ENCODE results near the gene OPCML. TPM values are rescaled to one million over a fixed set of nuclear protein-coding genes. Genes with fewer than 3 reads are reported as not detected.

Gene OPCML
- total RNA-seq, 1 donor from 2014 or later = not detected

DNA sequence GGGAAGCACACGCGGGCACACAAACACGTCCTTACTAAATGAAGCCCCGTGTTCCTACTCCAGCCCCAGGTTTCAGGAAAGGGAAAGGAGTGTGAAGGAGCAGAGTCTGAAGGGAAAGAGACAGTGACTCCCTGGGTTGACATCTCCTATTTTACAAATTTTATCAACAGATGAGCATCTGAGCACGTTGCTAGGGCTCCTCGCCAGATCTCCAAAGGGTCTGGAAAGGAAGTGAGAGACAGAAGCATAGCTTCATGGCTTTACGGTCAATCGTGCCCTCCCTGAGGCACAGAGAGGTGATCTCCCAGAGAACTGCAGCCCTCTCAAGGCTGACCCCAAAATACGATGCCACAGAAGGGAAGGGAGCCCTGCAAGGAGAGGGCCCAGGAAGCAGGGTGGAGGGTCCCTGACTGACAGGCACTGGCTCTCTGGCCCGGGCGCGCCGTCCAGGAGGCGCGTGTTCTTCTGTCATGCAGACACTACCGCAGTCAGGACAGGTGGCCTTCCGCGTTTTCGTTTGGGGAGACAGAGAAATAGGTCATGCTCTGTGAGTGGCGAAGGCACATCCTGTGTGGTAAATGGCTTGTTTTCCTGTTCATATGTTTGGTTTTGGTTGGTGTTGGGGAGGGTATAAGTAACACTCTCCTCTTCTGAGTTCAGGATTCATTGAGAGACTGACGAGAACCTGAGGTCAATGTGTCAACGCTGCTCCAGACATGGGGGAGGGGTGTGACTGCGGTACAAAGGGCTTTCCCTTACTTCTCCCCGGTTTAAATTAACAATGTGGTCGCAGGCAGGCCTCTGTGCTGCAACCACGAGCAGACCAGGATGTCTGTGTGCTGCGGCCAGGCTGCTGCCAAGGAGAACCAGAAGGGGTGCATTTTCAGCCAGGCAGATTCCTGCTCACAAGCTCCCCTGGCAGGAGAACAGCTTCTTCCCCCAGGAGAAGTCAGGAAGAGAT is 813.3 kb downstream of the OPCML start:
- no peak overlapping the region for H3K4me3 Mint-ChIP-seq
- CTCF ChIA-PET = no interaction called here
- no peaks in the 10 kb centered on the region for H3K36me3 Mint-ChIP-seq (ENCODE audit: low read depth)
- intact Hi-C loops (cut with micrococcal nuclease) = no loop called here
- H3K9me3 Mint-ChIP-seq = no peaks in the 10 kb centered on the region
- DNase-seq (no peak), ATAC-seq (ENCODE audit: low read depth) (no peak)
- no peaks in the 10 kb centered on the region for H3K27me3 Mint-ChIP-seq
- peaks cover 3% of the 10 kb centered on the region for H3K4me1 Mint-ChIP-seq
- TF ChIP-seq, protein P1, sequence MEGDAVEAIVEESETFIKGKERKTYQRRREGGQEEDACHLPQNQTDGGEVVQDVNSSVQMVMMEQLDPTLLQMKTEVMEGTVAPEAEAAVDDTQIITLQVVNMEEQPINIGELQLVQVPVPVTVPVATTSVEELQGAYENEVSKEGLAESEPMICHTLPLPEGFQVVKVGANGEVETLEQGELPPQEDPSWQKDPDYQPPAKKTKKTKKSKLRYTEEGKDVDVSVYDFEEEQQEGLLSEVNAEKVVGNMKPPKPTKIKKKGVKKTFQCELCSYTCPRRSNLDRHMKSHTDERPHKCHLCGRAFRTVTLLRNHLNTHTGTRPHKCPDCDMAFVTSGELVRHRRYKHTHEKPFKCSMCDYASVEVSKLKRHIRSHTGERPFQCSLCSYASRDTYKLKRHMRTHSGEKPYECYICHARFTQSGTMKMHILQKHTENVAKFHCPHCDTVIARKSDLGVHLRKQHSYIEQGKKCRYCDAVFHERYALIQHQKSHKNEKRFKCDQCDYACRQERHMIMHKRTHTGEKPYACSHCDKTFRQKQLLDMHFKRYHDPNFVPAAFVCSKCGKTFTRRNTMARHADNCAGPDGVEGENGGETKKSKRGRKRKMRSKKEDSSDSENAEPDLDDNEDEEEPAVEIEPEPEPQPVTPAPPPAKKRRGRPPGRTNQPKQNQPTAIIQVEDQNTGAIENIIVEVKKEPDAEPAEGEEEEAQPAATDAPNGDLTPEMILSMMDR (IDR thresholded peaks at IDR 0.05) = no peak
- no peak overlapping the region for H3K27ac Mint-ChIP-seq
- POLR2A ChIA-PET = no interaction called here

DNA sequence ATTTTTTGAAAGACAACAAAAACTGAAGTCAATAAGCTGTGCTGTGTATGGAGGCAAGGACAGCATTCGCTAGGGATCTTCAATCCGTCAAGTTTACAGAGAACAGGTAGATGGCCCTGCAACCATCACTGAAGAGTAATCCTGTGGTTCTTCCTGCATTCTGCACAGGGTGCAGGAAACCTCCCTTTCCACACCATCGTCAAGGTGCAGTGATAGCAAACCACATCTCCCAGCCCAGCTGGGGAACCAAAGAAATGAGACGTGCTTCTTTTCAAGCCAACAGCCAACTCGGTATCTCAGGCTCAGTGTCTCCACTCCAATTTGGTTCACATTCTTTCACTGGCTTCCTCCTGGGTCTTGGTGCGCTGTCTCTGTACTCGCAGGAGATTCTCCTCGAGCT is 814.5 kb downstream of the OPCML start:
- H3K36me3 Mint-ChIP-seq (ENCODE audit: low read depth) = no peaks in the 10 kb centered on the region
- no peaks in the 10 kb centered on the region for H3K9me3 Mint-ChIP-seq
- H3K4me1 Mint-ChIP-seq = peaks cover 3% of the 10 kb centered on the region
- POLR2A ChIA-PET = no interaction called here
- no peak overlapping the region for H3K27ac Mint-ChIP-seq
- TF ChIP-seq, protein P1 (IDR thresholded peaks at IDR 0.05) = no peak
- CTCF ChIA-PET = no interaction called here
- no peak for ATAC-seq (ENCODE audit: low read depth)
- H3K4me3 Mint-ChIP-seq = no peak overlapping the region
- no peak for DNase-seq
- intact Hi-C loops (cut with micrococcal nuclease) = no loop called here
- H3K27me3 Mint-ChIP-seq = no peaks in the 10 kb centered on the region

DNA sequence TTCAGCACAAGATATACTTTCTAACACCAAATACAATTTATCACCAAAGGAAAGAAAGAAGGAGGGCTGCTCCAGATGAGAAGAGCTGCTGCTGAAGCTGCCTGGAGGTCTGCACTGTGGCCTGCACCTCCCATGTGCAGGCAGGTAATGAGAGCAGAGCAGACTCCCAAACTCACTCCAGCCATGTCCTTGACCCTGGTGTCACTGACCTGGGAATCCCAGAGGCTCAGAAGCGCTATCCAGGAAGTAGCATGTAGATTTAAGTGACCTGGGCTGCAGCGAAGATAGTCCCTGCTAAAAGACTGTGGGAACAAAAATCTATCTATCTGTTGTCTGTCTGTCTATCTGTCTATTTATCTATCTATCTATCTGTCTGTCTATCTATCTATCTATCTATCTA is 816.3 kb downstream of the OPCML start:
- TF ChIP-seq, protein P1 (IDR thresholded peaks at IDR 0.05) = no peak
- ChIA-PET POLR2A (no interaction called here), CTCF (no interaction called here)
- H3K4me1 Mint-ChIP-seq = peaks cover 3% of the 10 kb centered on the region
- no peaks in the 10 kb centered on the region for H3K9me3 Mint-ChIP-seq
- intact Hi-C loops (cut with micrococcal nuclease) = no loop called here
- ATAC-seq (ENCODE audit: low read depth) = no peak
- H3K4me3 Mint-ChIP-seq = no peak overlapping the region
- no peaks in the 10 kb centered on the region for H3K27me3 Mint-ChIP-seq
- no peak overlapping the region for H3K27ac Mint-ChIP-seq
- H3K36me3 Mint-ChIP-seq (ENCODE audit: low read depth) = no peaks in the 10 kb centered on the region
- DNase-seq = no peak

DNA sequence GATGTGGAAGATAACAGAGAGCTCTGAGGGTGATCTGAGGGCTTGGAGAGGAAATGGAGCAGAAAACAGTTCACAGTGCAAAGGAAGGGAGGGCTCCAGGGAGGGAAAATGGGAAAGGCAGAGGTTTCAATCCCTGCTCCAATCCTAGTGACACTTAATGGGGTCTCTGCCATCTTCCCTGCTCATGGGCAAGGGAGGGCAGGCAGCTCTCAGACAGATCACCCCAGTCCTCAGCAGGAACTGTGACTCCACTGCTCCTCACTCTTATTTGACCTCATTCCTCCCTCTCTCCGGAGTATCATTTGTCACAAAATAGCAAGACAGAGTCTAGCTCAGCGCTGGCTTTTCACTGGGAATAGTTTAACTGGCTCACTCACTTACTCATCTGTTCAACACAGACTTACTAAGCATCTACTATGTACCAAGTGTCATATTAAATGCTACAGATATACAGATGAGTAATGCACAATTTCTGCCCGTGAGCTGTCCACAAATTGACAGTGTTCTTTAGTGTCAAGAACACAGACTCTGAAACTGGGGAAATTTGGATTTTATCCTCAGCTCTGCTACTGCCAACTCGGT is 817.4 kb downstream of the OPCML start:
- DNase-seq (no peak), ATAC-seq (ENCODE audit: low read depth) (no peak)
- POLR2A ChIA-PET = no interaction called here
- H3K4me3 Mint-ChIP-seq = no peak overlapping the region
- H3K4me1 Mint-ChIP-seq = peaks cover 3% of the 10 kb centered on the region
- intact Hi-C loops (cut with micrococcal nuclease) = no loop called here
- no peaks in the 10 kb centered on the region for H3K27me3 Mint-ChIP-seq
- no peaks in the 10 kb centered on the region for H3K36me3 Mint-ChIP-seq (ENCODE audit: low read depth)
- no peaks in the 10 kb centered on the region for H3K9me3 Mint-ChIP-seq
- TF ChIP-seq, protein P1 (IDR thresholded peaks at IDR 0.05) = no peak
- CTCF ChIA-PET = no interaction called here
- H3K27ac Mint-ChIP-seq = no peak overlapping the region

DNA sequence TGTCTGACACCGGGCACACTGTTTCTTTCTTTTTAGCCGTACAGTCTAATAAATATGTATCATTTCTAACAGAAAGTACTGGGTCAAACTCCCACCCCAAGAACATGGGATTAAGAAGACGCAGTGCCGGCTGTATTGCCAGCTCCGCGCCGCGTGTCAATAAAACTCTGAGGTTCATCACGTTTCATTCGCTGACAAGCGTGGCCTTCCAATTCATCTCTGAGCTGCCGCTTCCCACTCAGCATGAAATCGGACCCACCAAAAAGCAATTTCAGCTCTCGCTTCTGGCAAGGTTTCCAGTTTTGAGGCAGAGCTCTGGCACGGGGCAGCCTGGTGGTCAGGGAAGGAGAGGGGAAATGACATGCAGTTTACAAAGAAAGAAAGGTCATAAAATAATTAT is 819.8 kb downstream of the OPCML start:
- intact Hi-C loops (cut with micrococcal nuclease) = no loop called here
- H3K4me1 Mint-ChIP-seq = no peaks in the 10 kb centered on the region
- no peak overlapping the region for H3K4me3 Mint-ChIP-seq
- DNase-seq (no peak), ATAC-seq (ENCODE audit: low read depth) (no peak)
- no peaks in the 10 kb centered on the region for H3K9me3 Mint-ChIP-seq
- H3K36me3 Mint-ChIP-seq (ENCODE audit: low read depth) = no peaks in the 10 kb centered on the region
- no peaks in the 10 kb centered on the region for H3K27me3 Mint-ChIP-seq
- no peak overlapping the region for H3K27ac Mint-ChIP-seq
- CTCF ChIA-PET = no interaction called here
- POLR2A ChIA-PET = no interaction called here
- TF ChIP-seq, protein P1 (IDR thresholded peaks at IDR 0.05) = no peak

Measured in activated B cell treated with CpG ODN at 0.5 μM for 24 hours (primary cell).